ENCODE results near the gene TNKS1BP1.
"Not testable (repeated sequence)": the region's sequence is repeated elsewhere in the genome, so short reads cannot be mapped to it uniquely, and the experiment has no call there.

Gene TNKS1BP1

DNA sequence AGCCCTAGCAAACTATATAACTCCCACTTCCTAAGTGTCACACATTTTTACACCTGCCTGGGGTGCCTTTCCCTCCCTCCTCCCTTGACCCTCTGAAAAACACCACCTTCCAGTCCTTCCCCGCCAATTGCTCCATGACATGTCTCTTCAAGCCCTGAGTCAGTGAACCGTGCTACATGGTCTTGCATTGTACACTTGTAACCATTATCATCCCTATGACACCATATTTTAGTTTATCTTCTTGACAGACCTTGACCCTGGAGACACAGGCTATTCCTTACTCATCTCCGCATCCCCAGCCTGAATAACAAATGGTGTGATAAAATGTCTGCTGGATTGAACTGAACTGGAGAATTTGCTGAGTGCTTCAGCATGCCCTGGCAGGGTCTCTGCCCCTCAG, 36.9 kb downstream of the TNKS1BP1 start:
- DNase-seq = no peak

DNA sequence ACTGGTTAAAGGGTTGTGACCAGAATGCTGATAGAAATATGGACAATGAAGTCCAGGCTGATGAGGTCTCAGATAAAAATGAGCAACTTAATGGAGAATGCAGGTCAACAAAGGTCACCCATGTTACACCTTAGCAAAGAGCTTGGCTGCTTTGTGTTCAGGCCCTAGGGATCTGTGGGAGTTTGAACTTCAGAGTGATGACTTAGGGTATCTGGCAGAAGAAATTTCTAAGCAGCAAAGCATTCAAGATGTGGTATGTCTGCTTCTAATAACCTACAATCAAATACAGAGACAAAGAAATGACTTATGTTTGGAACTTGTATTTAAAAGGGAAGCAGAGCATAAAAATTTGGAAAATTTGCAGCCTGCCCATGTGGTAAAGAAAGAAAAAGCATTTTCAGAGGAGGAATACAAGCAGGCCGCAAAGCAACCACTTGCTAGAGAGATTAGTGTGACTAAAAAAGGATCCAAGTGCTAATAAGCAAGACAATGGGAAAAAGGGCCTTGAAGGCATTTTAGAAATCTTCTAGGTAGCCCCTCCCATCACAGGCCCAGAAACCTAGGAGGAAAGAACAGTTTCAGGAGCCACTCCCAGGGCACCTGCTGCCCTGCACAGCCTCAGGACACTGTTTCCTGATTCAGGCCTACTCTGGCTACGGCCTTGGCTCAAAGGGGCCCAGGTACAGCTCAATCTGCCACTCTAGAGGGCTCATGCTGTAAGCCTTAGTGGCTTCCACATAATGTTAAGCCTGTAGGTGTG, 41.3 kb downstream of the TNKS1BP1 start:
- no peak for DNase-seq

DNA sequence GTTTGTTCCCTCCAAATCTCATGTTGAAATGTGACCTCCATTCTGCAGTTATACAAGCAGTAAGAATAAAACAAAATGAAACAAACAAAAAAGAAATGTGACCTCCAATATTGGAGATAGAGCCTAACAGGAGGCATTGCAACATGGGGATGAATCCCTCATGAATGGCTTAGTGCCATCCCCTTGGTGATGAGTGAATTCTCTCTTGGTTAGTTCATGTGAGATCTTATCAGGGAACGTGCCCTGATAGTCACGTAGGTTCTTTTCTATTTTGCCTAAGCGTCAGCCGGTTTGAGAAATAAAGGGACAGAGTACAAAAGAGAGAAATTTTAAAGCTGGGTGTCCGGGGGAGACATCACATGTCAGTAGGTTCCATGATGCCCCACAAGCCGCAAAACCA, 43.2 kb downstream of the TNKS1BP1 start:
- DNase-seq = not testable (repeated sequence)

DNA sequence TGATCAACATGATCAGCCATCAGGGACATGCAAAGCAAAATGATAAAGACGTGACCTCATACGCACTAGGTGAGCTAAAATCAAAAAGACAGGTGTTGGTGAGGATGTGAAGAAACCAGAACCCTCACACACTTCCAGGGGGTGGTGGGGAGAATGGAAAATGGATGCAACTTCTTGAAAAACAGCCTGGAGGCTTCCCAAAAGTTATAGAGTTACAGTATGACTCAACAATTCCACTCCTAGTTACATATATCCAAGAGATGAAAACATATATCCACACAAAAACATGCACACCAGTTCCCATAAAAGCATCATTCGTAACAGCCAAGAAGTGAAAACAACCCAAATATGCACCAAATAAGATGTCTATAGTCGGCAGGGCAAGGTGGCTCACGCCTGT, 45.6 kb downstream of the TNKS1BP1 start:
- DNase-seq = no peak

DNA sequence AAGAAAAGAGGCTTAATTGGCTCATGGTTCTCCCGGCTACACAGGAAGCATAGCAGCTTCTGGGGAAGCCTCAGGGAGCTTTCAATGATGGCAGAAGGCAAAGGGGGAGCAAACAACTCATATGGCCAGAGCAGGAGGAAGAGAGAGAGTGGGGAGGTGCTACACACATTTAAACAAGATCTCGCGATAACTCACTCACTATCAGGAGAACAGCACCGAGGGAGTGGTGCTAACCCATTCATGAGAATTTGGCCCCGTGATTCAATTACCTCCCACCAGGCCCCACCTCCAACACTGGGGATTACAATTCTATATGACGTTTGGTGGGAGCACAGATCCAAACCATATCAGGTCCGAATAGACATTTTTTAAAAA, 46.0 kb downstream of the TNKS1BP1 start:
- no peak for DNase-seq

DNA sequence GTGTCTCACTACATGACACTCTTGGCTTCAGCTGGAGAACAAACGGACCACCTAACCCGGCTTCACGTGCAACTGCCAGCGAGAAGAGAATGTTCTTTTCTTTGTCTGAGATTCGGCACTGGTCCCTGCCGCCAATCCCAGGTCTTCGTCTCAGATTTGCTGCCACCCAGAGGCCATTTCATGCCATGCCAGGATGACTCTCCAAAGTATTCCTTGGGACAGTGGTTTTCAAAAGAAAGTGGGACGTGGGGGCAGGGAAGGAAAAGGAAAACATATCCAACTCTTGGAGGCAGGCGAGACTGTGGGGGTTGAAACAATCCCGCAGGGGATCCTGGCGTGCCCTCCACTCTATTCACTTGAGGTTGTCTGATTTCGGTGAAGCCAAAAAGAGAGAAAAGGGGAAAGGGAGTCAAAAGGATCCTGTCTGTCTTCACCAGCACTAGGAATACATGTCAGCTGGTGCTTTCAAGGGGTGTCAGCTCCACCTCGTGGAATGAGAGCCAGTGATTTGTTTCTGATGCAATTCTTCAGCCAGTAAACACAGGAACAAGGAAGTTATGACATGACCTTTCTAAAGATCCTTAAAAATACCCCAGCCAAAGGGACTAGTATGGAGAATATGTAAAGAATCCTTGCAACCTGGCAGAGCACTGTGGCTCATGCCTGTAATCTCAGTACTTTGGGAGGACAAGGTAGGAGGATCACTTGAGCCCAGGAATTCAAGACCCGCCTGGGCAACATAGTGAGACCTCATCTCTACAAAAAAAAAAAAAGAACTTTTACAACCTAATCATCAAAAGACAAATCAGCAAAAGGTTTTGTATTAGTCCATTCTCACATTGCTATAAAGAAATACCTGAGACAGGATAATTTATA, 46.7 kb downstream of the TNKS1BP1 start:
- DNase-seq = peak; percentile 20

DNA sequence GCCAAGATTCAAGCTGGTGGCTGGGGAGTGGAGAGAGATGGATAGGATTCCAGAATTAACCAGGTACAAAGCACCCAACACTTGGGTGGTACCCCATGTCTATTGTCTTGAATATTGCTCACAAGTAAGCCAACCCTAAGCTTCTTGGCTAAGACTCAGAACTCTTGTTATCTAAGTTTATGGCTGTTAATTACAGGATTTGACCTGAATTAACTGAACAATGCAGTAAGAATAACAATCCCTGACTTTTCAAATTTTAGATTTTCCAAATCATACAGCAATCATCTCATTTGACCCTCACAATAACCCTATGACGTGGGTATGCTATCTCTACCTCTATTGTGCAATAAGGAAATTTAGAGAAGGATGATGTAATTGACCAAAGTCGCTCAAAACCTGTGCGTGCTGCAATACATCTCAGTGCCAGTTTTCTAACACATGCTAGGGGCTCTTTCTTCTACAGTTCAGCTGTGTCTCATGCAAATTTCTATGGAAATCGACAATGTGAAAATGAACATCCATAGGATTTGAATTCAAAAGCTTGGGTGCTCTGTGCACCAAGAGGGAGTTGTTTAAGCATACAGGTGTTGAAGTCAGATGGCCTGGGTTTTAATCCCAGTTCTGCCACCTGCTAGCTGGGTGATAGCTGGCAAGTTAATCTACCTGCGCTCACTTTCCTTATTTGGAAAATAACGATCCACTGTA, 47.6 kb downstream of the TNKS1BP1 start:
- DNase-seq = no peak

DNA sequence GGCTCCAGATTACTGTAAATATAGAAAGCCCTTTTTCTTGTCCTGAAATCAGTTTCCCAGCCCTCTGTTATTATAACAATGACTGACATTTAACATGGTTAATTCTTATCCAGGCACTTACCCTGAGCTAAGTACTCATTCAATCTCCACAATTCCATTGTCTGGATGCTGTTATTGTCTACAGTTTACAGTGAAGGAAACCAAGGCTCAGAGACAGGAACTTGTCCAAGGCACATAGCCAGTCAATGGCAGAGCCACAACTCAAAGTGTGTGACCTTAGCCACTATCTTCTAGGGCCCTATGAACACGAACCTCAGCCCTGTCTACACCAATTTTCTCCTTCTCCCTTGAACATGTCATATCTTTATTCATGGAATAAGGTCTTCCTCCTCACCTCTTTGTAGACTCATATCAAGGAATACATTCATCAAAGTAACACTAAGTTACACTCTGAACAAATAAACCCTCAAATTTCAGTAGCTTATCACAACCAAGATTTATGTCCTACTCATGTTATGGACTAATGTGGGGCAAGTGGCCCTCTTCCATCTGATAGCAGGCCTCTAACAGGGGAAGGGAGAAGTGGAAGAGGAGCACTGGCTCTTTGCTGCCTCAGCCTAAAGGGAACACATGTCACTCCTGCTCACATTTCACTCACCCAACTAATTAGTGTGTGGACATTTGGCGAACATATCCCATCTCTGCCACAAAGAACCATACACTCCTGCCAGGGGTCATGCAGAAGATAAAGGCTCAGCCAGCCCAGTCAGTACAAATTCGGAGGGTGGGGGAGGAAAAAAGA, 48.4 kb downstream of the TNKS1BP1 start:
- DNase-seq = no peak

DNA sequence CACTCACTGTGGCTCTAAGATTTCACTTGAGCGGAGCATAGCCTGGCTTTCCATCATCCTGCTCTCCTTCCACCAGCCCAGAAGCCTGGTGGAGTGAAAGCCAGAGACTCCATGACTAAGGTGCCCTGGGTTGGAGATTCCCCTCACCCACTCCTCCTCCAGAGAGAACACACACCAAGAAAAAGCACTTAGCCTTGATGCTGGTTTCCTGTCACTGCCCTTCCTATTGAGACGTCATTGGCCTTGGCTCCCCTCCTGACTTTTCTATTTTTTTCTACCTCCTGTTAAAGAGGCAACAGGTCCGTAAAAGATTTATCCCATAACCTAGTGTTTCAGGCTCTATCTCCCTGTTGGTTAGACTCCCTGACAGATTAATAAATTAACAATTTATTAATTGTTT, 49.2 kb downstream of the TNKS1BP1 start:
- no peak for DNase-seq

DNA sequence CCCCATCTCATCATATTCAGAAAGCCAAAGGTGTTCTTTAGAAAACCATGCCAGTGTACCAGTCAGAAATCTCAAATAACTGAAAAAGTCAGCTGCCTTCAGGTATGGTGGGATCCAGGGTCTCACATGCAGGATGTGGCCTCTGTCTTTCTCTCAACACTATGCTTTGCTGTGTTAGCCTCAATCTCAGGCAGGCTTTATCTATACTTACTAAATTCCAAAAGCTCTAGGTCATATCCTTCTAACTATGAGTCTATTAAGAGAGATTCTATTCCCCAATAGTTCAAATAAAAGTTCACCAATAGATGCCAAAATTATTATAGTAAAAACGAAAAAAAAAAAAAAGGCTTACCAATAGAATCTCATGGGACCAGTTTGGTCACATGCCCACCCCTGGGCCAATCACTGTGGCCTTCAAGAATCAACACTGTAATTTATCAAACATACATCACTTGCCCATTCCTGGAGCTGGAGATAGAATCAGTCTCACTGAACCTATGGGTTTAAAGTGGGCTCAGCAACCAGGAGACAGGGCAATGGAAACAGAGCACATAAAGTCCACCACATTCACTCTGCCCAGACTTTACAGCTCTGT, 49.8 kb downstream of the TNKS1BP1 start:
- DNase-seq = no peak

DNA sequence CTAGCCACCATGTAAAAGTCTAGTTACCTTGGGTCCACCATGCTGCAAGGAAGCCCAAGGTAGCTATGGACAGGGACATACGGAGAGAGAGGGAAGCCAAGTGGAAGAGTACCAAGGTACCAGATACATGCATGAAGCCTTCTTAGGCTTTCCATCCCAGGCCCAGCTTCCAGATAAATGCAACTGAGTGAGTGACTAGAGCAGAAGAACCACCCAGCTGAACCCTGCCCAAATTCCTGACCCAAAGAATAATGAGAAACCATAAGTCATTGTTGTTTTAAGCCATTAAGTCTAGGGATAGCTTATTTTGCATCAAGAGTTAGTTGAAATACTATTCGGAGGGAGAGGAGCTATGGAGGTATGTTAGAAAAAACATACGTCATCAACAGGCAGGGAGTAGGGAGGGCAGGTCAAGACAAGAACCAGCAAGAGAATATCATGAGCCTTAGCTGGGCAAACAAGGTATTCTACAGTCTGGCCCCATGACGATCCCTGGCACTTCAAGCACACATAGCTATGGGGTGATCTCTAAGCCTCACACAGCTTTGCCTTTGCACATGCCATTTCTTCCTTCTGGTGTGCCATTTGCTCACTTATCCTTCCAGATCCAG, 51.2 kb downstream of the TNKS1BP1 start:
- no peak for DNase-seq

DNA sequence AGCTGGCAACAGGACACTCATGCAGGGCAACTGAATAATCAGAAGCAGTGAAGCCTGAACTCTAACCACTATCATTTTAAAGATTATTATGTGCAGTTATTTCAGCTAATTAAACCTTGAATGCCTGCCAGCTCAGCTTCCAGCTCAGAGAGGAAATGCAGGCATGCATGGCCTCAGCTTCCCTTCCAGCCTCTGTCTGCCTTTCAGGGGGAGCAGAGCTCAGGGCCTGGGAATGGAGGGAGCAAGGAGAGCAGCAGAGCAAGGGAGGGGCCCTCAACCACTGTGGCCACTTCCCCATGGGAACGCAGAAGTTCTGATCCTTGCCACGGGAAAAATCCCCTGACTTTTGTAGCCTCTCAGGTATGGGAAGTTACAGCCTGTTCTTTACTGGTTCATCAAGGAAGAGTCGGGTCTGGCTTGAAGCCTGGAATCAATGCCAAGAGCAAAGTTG, 55.2 kb downstream of the TNKS1BP1 start:
- DNase-seq = no peak

DNA sequence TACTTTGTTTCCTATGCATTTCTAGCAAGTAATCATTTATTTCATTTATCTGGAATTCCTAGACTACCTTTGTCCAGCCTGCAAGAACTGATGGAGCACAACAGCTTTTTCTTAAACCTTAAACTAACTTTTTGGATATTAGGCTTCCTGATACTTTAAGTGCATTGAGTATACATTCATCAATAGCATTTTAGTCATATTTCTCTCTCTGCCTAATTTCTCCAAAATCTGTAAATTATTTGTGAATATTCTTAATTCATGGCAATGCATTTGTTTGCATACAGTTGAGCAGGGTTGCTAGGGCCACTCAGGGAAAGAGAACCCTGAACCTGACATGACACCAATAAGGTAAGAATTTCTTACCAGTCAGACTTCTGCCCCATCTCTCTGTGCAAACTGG, 58.6 kb downstream of the TNKS1BP1 start:
- DNase-seq = no peak

DNA sequence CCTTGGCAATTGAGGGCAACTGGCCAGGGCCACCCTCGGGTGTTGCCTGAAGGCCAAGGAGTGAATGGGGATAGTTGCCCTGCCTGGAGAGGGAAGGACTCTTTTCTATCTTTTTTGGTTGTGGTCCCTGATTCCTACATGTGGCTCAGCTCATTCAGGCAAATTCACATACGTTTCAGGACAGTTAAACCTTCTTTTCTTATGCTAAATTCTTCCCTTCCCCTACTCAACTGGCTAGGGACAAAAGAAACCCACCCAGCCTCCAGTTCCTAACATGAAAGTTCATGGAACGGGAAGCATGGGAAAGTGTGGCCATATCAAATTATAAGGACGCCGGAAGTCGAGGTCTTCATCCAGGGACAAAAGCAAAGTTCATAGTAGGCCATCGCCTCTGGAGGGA, 61.4 kb downstream of the TNKS1BP1 start:
- DNase-seq = no peak

DNA sequence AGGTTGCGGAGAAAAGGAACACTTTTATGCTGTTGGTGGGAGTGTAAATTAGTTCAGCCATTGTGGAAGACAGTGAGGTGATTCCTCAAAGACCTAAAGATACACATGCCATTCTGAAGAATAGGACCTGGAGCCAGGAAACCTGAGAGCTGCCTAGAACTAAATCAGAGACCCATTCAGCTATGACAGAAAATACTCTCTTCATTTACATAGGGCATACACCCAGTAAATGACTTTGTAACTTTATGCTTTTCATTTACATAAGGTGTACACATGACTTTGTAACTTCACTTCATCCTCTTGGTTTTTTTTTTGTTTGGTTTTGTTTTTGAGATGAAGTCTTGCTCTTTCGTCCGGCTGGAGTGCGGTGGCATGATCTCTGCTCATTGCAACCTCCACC, 62.6 kb downstream of the TNKS1BP1 start:
- DNase-seq = no peak

DNA sequence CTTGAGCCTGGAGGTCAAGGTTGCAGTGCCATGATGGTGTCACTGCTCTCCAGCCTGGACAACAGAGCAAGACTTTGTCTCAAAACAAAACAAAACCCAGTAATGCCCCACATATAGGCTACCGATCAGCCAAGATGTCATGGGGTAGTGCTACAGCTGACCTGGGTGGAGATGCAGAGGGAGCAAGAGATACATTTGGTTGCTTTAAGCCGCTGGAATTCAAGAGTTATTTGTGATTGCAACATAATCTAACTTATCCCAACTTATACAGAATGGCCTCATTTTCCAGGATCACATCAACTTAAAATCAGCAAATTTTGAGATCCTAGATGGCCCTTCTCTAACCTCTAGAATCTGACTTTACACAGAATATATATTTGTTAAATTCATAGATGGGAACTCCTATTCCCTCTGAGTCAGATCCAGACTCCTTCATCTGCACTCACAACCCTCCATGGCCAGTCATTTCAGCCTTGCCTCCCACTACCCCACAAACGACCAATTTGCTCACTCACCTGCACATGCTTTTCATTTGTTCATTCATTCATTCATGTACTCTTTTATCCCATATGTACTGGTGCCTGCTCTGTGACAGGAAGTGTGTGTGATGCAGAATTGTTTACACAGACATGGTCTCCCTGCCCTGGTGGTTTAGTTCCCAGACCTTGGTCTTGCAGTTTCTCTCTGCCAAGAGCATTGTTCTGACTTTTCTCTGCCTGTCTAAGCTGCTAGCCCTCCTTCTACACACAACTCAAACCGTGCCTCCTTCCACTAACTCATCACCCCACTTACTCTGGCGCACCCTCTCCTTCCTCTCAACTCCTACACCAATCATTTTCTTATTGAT, 63.6 kb downstream of the TNKS1BP1 start:
- no peak for DNase-seq

DNA sequence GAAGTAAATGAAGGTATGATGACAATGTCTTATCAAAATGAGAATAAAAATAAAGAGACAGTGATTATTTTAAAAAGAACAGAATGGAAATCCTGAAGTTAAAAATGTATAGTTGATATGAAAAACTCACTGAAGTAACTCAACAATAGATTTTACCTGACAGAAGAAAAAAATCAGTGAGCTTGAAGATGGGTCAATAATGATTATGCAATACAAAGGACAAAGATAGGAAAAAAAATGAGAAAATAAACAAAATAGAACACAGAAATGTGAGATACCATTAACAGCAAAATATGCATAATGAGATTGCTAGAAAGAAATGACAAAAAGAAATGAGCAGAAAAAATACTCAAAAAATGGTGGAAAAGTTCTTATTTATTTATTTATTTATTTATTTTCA, 68.6 kb downstream of the TNKS1BP1 start:
- no peak for DNase-seq

DNA sequence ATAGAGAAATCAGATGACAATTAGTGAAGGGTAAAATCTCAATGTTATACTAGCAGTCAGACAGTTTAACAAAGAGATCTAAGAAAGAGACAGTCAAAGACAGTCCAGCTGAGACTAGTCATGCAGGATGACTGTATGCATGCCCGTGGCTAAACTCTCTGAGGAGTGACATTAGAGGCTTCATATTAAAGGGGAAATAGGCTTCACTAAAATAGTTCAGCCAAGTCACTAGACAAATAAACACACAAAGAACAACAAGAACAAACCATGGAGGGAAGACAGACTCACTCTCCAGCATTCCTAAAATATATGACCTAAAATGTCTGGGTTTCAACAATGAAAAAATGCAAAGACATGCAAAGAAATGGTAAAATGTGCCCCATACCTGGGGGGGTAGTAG, 69.1 kb downstream of the TNKS1BP1 start:
- no peak for DNase-seq

DNA sequence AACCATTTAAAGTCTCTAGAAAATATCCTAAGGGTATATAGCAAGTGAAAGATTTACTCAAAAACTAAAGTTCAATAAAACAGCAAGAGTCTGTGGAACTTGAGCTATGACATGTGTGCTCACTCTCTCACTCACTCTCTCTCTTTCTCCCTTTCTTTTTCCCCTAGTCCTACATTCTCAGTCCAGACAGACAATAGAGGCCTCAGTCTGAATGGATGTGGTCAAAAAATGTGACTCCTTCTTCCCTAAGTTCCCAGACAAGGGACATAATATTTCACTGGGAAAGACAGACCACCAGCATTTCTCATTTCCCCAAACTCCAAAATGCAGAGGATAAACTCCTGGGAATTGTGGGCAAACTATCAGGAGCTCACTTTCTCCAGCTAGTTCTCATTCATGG, 70.1 kb downstream of the TNKS1BP1 start:
- no peak for DNase-seq

DNA sequence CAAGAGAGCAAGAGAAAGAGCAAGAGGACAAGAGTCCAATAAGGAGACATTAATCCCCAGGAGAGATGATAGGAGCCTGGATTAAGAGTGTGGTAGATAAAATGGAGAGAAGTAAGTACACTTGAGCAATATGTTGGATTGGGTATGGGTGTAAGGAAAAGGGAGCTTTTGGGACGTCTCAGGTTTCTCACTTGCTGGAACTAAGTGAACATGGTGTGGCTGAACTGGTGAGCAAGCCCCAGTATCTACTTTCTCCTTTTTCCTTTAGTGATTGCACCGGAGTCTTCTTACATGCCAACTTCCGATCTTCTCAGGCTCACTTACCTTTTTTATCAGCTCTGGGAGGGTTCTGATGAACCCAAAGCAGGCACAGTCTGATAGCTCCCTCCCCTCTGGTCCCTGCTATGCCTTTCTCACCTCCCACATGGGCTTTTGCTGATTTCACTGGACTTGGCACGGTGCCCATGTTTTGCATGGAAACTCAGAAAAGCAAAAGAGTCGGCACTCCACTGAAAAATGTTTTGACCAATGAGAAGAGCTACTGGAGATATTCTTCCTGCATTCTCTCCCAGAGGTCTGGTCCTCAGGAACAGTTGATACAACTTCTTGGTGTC, 73.2 kb downstream of the TNKS1BP1 start:
- DNase-seq = no peak

Measured in CD4-positive, alpha-beta T cell treated with Interleukin-17A for 4 hours (primary cell).